Measurements from ENCODE around the gene KLHL34. TPM values are rescaled to one million over a fixed set of nuclear protein-coding genes. Genes with fewer than 3 reads are reported as not detected.

The KLHL34 gene
- total RNA-seq, 1 donor from 2014 or later, result not detected

DNA sequence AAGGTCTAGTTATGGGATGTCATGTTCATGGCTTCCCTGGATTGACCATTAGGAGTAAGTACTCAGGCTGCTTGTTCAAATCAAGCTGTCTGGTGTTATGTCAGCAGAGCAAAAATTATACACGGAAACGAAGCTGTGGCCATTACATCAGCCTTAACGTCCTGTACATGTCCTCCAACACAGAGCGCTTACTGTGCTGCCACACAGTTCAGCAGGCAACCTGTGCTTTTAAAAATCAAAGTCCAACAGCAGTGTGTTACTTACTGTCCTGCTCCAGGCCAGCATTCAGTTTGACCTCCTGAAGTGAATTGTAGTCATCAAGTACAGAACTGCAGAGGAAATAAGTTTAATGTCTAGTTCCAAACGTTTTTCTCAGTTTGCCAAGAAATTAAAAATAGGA lies 46.0 kb downstream of the KLHL34 start:
- TF ChIP-seq, protein P1, sequence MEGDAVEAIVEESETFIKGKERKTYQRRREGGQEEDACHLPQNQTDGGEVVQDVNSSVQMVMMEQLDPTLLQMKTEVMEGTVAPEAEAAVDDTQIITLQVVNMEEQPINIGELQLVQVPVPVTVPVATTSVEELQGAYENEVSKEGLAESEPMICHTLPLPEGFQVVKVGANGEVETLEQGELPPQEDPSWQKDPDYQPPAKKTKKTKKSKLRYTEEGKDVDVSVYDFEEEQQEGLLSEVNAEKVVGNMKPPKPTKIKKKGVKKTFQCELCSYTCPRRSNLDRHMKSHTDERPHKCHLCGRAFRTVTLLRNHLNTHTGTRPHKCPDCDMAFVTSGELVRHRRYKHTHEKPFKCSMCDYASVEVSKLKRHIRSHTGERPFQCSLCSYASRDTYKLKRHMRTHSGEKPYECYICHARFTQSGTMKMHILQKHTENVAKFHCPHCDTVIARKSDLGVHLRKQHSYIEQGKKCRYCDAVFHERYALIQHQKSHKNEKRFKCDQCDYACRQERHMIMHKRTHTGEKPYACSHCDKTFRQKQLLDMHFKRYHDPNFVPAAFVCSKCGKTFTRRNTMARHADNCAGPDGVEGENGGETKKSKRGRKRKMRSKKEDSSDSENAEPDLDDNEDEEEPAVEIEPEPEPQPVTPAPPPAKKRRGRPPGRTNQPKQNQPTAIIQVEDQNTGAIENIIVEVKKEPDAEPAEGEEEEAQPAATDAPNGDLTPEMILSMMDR (conservative IDR thresholded peaks at IDR 0.05), result no peak
- H3K27me3 Mint-ChIP-seq (ENCODE audit: low read depth), result no peaks in the 10 kb centered on the region
- no peaks in the 10 kb centered on the region for H3K4me1 Mint-ChIP-seq
- peaks cover 6% of the 10 kb centered on the region for H3K36me3 Mint-ChIP-seq (ENCODE audit: low read depth)
- no peak overlapping the region for H3K27ac Mint-ChIP-seq (ENCODE audit: unreplicated experiment)
- DNase-seq (ENCODE audit: low read depth, low spot score), result no peak
- H3K9me3 Mint-ChIP-seq, result no peaks in the 10 kb centered on the region
- H3K4me3 Mint-ChIP-seq, result no peak overlapping the region

DNA sequence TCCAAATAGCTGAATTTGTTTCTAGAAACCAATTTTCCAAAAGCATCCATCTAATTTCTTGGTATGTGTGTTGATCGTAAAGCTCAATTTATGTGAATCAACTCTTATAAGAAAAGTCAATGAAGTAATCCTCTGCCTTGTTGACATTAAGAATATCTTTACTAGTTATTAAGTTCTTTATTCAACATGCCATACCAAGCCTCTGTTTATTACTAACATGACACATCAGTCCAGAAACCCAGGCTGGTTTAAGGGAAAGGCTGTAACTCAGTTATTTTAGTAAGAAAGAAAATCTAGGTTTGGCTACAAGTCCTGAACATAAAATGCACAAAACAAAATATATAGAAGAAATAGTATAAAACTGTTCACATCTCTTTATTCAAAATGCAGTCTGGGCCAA lies 48.0 kb downstream of the KLHL34 start:
- Mint-ChIP-seq H3K9me3 (no peaks in the 10 kb centered on the region), H3K4me3 (no peak overlapping the region), H3K27me3 (ENCODE audit: low read depth) (no peaks in the 10 kb centered on the region), H3K36me3 (ENCODE audit: low read depth) (peaks cover 9% of the 10 kb centered on the region), H3K4me1 (no peaks in the 10 kb centered on the region), H3K27ac (ENCODE audit: unreplicated experiment) (no peak overlapping the region)
- TF ChIP-seq, protein P1 (conservative IDR thresholded peaks at IDR 0.05), result no peak
- no peak for DNase-seq (ENCODE audit: low read depth, low spot score)

DNA sequence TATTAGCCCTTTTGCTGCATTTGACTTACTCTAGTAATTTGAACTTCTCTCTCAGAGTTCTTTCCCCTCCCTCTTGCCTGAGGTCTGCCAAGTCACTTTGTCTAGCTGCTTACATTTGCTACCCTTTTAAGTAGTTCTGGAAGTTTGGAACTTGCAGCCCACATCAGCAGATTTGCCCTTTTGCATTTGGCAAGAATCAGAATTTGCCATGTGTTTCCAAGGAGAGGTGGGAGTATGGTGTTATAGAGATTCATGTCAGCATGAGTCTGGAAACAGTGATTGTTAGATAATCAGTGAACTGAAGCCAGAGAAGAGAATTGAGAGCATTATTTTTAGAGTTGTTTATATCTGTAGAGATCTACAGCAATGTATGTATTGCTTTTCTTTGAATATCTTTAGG lies 52.1 kb downstream of the KLHL34 start:
- TF ChIP-seq, protein P1 (conservative IDR thresholded peaks at IDR 0.05), result no peak
- H3K4me1 Mint-ChIP-seq, result no peaks in the 10 kb centered on the region
- no peaks in the 10 kb centered on the region for H3K27me3 Mint-ChIP-seq (ENCODE audit: low read depth)
- no peaks in the 10 kb centered on the region for H3K9me3 Mint-ChIP-seq
- DNase-seq (ENCODE audit: low read depth, low spot score), result no peak
- H3K36me3 Mint-ChIP-seq (ENCODE audit: low read depth), result peaks cover 20% of the 10 kb centered on the region
- no peak overlapping the region for H3K27ac Mint-ChIP-seq (ENCODE audit: unreplicated experiment)
- no peak overlapping the region for H3K4me3 Mint-ChIP-seq

Other genes starting within 250 kb of the KLHL34 start
- 0.51 TPM in 1 of 2 replicates, not detected in the other for gene SMPX, start 99.8 kb upstream of the KLHL34 start, total RNA-seq
- 14.6 and 15.0 TPM in 2 replicates for gene MBTPS2, start 181.3 kb upstream of the KLHL34 start, total RNA-seq
- gene YY2, start 197.7 kb upstream of the KLHL34 start, total RNA-seq, result 1.5 TPM in 2 replicates

Measured in neural crest cell (in vitro differentiated cells).